OCI-LY7 (cell line): ENCODE data around the gene SYPL1. TPM values are rescaled to one million over a fixed set of nuclear protein-coding genes. Genes with fewer than 3 reads are reported as not detected.
A peak's percentile ranks its signal among the peaks of the same experiment; 100 is the strongest.

ENCODE experiments used
- BruUV-seq: library from RNA; stranded (reverse); fragments of 400-500 nt; replicated peaks from 2 replicates; lab custom pipeline; 2021; lab: Mats Ljungman, UMichigan
- CTCF ChIA-PET: fragments of 300-600 bp; sonication (Branson Sonifier 250); formaldehyde crosslinking; loops from one replicate; lab custom pipeline; 2022; ENCODE audit warnings: antibody characterized with exemption; ENCODE audit not compliant: unreplicated experiment; lab: Charles Lee
- POLR2A ChIA-PET: fragments of 300-600 bp; sonication (Branson Sonifier 250); formaldehyde crosslinking; loops from one replicate; lab custom pipeline; 2022; ENCODE audit warnings: antibody characterized with exemption; lab: Charles Lee
- DNase-seq: peaks from one replicate; pipeline ENCODE4 v3.0.0-alpha.2; 2015; ENCODE audit warnings: low spot score
- H2AFZ ChIP-seq: fragments of 200-600 bp; sonication (generic), shearing (Covaris generic); 2 replicates; pipeline ENCODE4 v1.6.1; 2014; ENCODE audit warnings: mild to moderate bottlenecking, antibody characterized with exemption, low read length, moderate library complexity
- H3K27ac ChIP-seq: fragments of 200-600 bp; sonication (generic); 2 replicates; pipeline ENCODE4 v1.5.1; 2014; ENCODE audit warnings: mixed run types, low read depth, mild to moderate bottlenecking, moderate library complexity, low read length, inconsistent platforms; ENCODE audit not compliant: poor library complexity, severe bottlenecking
- H3K36me3 ChIP-seq: fragments of 200-600 bp; sonication (generic); 2 replicates; pipeline ENCODE4 v1.6.1; 2014; ENCODE audit warnings: mild to moderate bottlenecking, antibody characterized with exemption, low read length, moderate library complexity, mixed read lengths; ENCODE audit not compliant: insufficient read depth
- H3K4me1 ChIP-seq: fragments of 200-600 bp; sonication (generic); 2 replicates; pipeline ENCODE4 v1.5.1; 2014; ENCODE audit warnings: mild to moderate bottlenecking, low read length; ENCODE audit not compliant: insufficient read depth, poor library complexity, severe bottlenecking
- H3K4me2 ChIP-seq: fragments of 200-600 bp; sonication (generic); 2 replicates; pipeline ENCODE4 v1.6.1; 2014; ENCODE audit warnings: mild to moderate bottlenecking, low read length
- H3K4me3 ChIP-seq: fragments of 200-600 bp; sonication (generic); 2 replicates; pipeline ENCODE4 v1.5.1; 2014; ENCODE audit warnings: mild to moderate bottlenecking, low read depth, low read length; ENCODE audit not compliant: poor library complexity, severe bottlenecking
- H3K79me2 ChIP-seq: fragments of 200-600 bp; sonication (generic); 2 replicates; pipeline ENCODE4 v1.6.1; 2016; ENCODE audit warnings: low read depth, mild to moderate bottlenecking, low read length, moderate library complexity, mixed read lengths; ENCODE audit not compliant: insufficient read depth
- H3K9me2 ChIP-seq: fragments of 200-600 bp; sonication (generic); 2 replicates; pipeline ENCODE4 v1.6.1; 2016; ENCODE audit warnings: mild to moderate bottlenecking, low read length, mixed read lengths; ENCODE audit not compliant: insufficient read depth
- H3K9me3 ChIP-seq: fragments of 200-600 bp; sonication (generic); 2 replicates; pipeline ENCODE4 v1.6.1; 2014; ENCODE audit warnings: mild to moderate bottlenecking, mixed run types, low read length, mixed read lengths
- H4K20me1 ChIP-seq: fragments of 200-600 bp; sonication (generic); 2 replicates; pipeline ENCODE4 v1.6.1; 2014; ENCODE audit warnings: mild to moderate bottlenecking, antibody characterized with exemption, low read length, moderate library complexity, mixed read lengths; ENCODE audit not compliant: insufficient read depth
- EZH2phosphoT487 ChIP-seq: fragments of 200-600 bp; sonication (generic); IDR thresholded peaks from 2 replicates; pipeline ENCODE4 v1.6.1; 2018; ENCODE audit warnings: low read depth, borderline replicate concordance, mild to moderate bottlenecking, mixed run types, antibody characterized with exemption, low read length, moderate library complexity, mixed read lengths
- intact Hi-C: fragments of 100-400 bp; cut with micrococcal nuclease; formaldehyde crosslinking; loops from one replicate; pipeline ENCODE4 v1.10.0; 2022; ENCODE audit not compliant: unreplicated experiment
- total RNA-seq, 2 experiments: library from RNA; depleted of rRNA in 1 of 2; stranded (reverse); fragments of >200 nt in 1 of 2; shearing (Covaris generic) in 1 of 2; gene quantifications; 2 replicates each; pipeline ENCODE4 v1.2.3, GENCODE V29; 2014 to 2022
- TF ChIP-seq, protein P1 (sequence below): fragments of 200-600 bp; sonication (generic); conservative IDR thresholded peaks from 2 replicates; pipeline ENCODE4 v1.5.1; 2014; ENCODE audit warnings: mild to moderate bottlenecking, antibody characterized with exemption, low read length, moderate library complexity, mixed read lengths

SYPL1 gene
- total RNA-seq, 2 experiments from 2014 or later: 34.1 to 112 TPM

DNA sequence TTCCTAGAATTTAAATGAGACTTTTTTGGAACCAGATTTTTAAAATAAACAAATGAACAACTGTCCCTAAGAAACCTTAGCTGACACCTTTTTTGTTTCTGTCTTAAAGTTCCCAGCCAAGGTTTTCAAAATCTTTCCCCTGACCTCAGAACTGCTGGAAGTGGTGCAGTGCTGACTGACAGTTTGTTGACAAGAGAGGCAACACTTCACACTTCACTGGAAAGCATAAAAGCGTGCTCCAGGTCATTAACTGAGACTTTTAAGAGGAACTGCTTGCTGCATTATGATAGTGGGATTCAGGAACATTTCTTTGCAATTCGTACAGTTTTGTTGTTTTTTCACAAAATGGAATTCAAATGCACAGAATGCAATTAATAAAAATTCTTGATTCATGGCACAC, 36.2 kb downstream of the SYPL1 start:
- DNase-seq: peak; percentile 72
- peak overlapping the region; percentile 21 for H3K4me3 ChIP-seq
- no peaks in the 10 kb centered on the region for H3K9me2 ChIP-seq
- H3K4me2 ChIP-seq: peak overlapping the region; percentile 54
- H3K9me3 ChIP-seq: peaks cover 17% of the 10 kb centered on the region; the same call in 1 of the 2 replicates
- no TSS peak for BruUV-seq
- peak overlapping the region; percentile 83 for H2AFZ ChIP-seq
- H3K79me2 ChIP-seq: peaks cover 3% of the 10 kb centered on the region; the same call in 1 of the 2 replicates
- CTCF ChIA-PET: no interaction called here
- H4K20me1 ChIP-seq: no peaks in the 10 kb centered on the region
- peaks cover 87% of the 10 kb centered on the region for H3K4me1 ChIP-seq
- no peak for TF ChIP-seq EZH2phosphoT487
- TF ChIP-seq, protein P1, sequence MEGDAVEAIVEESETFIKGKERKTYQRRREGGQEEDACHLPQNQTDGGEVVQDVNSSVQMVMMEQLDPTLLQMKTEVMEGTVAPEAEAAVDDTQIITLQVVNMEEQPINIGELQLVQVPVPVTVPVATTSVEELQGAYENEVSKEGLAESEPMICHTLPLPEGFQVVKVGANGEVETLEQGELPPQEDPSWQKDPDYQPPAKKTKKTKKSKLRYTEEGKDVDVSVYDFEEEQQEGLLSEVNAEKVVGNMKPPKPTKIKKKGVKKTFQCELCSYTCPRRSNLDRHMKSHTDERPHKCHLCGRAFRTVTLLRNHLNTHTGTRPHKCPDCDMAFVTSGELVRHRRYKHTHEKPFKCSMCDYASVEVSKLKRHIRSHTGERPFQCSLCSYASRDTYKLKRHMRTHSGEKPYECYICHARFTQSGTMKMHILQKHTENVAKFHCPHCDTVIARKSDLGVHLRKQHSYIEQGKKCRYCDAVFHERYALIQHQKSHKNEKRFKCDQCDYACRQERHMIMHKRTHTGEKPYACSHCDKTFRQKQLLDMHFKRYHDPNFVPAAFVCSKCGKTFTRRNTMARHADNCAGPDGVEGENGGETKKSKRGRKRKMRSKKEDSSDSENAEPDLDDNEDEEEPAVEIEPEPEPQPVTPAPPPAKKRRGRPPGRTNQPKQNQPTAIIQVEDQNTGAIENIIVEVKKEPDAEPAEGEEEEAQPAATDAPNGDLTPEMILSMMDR: no peak
- H3K36me3 ChIP-seq: peaks cover 8% of the 10 kb centered on the region
- POLR2A ChIA-PET: interaction anchor here (1.0 to 12.8 kb wide), 7 partner anchors 8 to 74 kb away, joined by 3 to 308 read pairs (median 133); partner anchors contain the start of gene SYPL1
- intact Hi-C loops: no loop called here
- peak overlapping the region; percentile 96 for H3K27ac ChIP-seq

DNA sequence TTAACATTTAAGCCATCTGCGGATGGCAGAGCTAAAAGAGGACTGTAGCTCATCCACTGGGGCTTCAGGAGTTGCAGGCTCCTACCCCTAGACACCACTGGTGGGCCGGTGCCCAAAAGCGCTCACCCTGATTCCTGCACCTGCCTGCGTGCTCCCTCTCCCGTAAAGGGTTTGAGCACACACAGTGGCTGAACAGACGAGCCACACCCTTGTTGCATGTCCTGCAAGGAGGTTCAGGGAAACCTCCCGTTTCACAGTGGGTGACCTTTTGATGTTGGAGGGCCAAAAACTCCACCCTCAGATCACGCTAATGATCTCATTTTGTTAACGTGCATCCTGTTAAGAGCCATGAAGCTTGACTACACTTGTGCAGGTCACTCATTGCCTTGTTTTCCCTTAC, 37.9 kb downstream of the SYPL1 start:
- H3K27ac ChIP-seq: peak overlapping the region; percentile 96
- H3K9me3 ChIP-seq: peaks cover 10% of the 10 kb centered on the region; the same call in 1 of the 2 replicates
- no TSS peak for BruUV-seq
- ChIA-PET CTCF (interaction anchor here (0.6 to 5.9 kb wide), 6 partner anchors 9 to 79 kb away, joined by 4 to 52 read pairs (median 5); no protein-coding TSS in a partner anchor), POLR2A (interaction anchor here (0.6 to 12.8 kb wide), 13 partner anchors 8 to 388 kb away, joined by 3 to 308 read pairs (median 7); partner anchors contain the start of gene SYPL1)
- TF ChIP-seq, protein P1: no peak; the same call in 1 of the 2 replicates
- TF ChIP-seq EZH2phosphoT487: no peak
- peak overlapping the region; percentile 98 for H3K4me2 ChIP-seq
- H3K36me3 ChIP-seq: peaks cover 3% of the 10 kb centered on the region
- H2AFZ ChIP-seq: peak overlapping the region; percentile 68; the same call in 1 of the 2 replicates
- H3K4me1 ChIP-seq: peaks cover 91% of the 10 kb centered on the region
- DNase-seq: peak; percentile 85
- peak overlapping the region; percentile 48 for H3K4me3 ChIP-seq
- no peaks in the 10 kb centered on the region for H3K9me2 ChIP-seq
- intact Hi-C loops: loop anchor here (1.0 to 5.0 kb wide), 3 partner anchors 79 to 1062 kb away; partner anchors contain the start of gene KMT2E
- no peaks in the 10 kb centered on the region for H4K20me1 ChIP-seq
- peaks cover 12% of the 10 kb centered on the region; the same call in 1 of the 2 replicates for H3K79me2 ChIP-seq

DNA sequence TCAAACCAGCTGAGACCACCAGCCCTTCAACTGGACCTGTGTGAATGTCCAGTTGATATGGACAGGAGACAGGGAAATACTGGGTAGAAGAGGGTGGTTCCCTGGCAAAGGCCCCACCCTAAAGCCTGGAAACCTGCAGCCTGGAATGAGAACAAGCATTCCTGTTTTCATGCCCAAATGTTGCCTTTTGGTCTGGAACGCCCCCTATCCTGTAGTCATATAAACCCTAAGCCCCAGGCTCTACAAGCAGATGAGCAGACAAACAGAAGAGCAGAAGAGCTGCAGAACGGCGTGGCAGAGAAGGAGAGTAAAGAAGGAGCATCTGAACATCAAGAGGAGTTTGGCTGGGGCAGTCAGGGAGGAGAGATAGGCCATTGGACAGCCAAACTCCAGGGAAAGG, 38.4 kb downstream of the SYPL1 start:
- DNase-seq: no peak
- no peaks in the 10 kb centered on the region; the same call in 1 of the 2 replicates for H3K36me3 ChIP-seq
- H3K79me2 ChIP-seq: peaks cover 12% of the 10 kb centered on the region; the same call in 1 of the 2 replicates
- intact Hi-C loops: loop anchor here (1.0 to 5.0 kb wide), 4 partner anchors 15 to 1061 kb away; partner anchors contain the start of gene KMT2E
- TF ChIP-seq, protein P1: peak; percentile 63
- TF ChIP-seq EZH2phosphoT487: no peak
- ChIA-PET CTCF (interaction anchor here (0.6 to 5.9 kb wide), 9 partner anchors 9 to 95 kb away, joined by 3 to 52 read pairs (median 5); no protein-coding TSS in a partner anchor), POLR2A (interaction anchor here (0.5 to 12.8 kb wide), 15 partner anchors 7 to 542 kb away, joined by 3 to 308 read pairs (median 4); partner anchors contain the start of gene SYPL1)
- H2AFZ ChIP-seq: peak overlapping the region; percentile 68; the same call in 1 of the 2 replicates
- peak overlapping the region; percentile 48 for H3K4me3 ChIP-seq
- H4K20me1 ChIP-seq: no peaks in the 10 kb centered on the region
- no TSS peak for BruUV-seq
- peak overlapping the region; percentile 98 for H3K4me2 ChIP-seq
- H3K9me3 ChIP-seq: peaks cover 5% of the 10 kb centered on the region; the same call in 1 of the 2 replicates
- H3K9me2 ChIP-seq: no peaks in the 10 kb centered on the region
- H3K27ac ChIP-seq: peak overlapping the region; percentile 96
- peaks cover 95% of the 10 kb centered on the region for H3K4me1 ChIP-seq
